B cell (primary cell): Measurements from ENCODE around the gene CTIF. TPM values are rescaled to one million over a fixed set of nuclear protein-coding genes. Genes with fewer than 3 reads are reported as not detected.

Source experiments
- ATAC-seq: fragments of 200-7000 bp; cut with Tn5 transposase; one replicate; pipeline ENCODE4 v1.10.0; 2021; ENCODE audit warnings: low read depth, mild to moderate bottlenecking, moderate number of reproducible peaks, moderate library complexity
- CTCF ChIA-PET: fragments of 350-600 bp; sonication (Branson Sonifier 250); formaldehyde crosslinking; loops from one replicate; lab custom pipeline; 2021; ENCODE audit warnings: antibody characterized with exemption, inconsistent platforms; lab: Charles Lee
- POLR2A ChIA-PET: fragments of 350-600 bp; sonication (Branson Sonifier 250); formaldehyde crosslinking; loops from one replicate; lab custom pipeline; 2021; ENCODE audit warnings: antibody characterized with exemption; lab: Charles Lee
- DNase-seq: peaks from one replicate; pipeline ENCODE4 v3.0.0; 2013
- H2AFZ ChIP-seq: 2 replicates; pipeline ENCODE4 v1.6.1; 2012; ENCODE audit warnings: mild to moderate bottlenecking, low read depth, low read length; ENCODE audit not compliant: insufficient read depth, poor library complexity, severe bottlenecking
- H3K27ac ChIP-seq, 2 donors: 1 replicate in 1 of 2; 2 replicates in 1 of 2; pipeline ENCODE4 v1.5.1; 2012 to 2013; ENCODE audit warnings: low read length in 2 of 2, mild to moderate bottlenecking in 2 of 2, moderate library complexity in 1 of 2
- H3K27me3 ChIP-seq, 4 experiments: fragments of 200-600 bp in 1 of 4; sonication (generic) in 1 of 4; replicated peaks in 1 of 4; 1 replicate in 2 of 4; 2 replicates in 2 of 4; pipeline versions ENCODE4 v1.6.1 to v1.7.0; 2013 to 2016; ENCODE audit warnings: low read length in 3 of 4, mild to moderate bottlenecking in 2 of 4, mixed read lengths in 1 of 4, moderate library complexity in 1 of 4; ENCODE audit not compliant: insufficient read depth in 4 of 4, control insufficient read depth in 3 of 4; ENCODE audit errors: control extremely low read depth in 1 of 4
- H3K36me3 ChIP-seq, 2 experiments: replicated peaks in 1 of 2; 1 replicate in 1 of 2; 2 replicates in 1 of 2; pipeline versions ENCODE4 v1.6.1 to v1.7.1; 2013; ENCODE audit warnings: low read length in 1 of 2; ENCODE audit not compliant: insufficient read depth in 2 of 2, control insufficient read depth in 1 of 2; ENCODE audit errors: control extremely low read depth in 1 of 2, extremely low read depth in 1 of 2
- H3K4me1 ChIP-seq, 2 donors: fragments of 200-600 bp in 1 of 2; sonication (generic) in 1 of 2; 1 replicate in 1 of 2; 2 replicates in 1 of 2; pipeline versions ENCODE4 v1.5.1 to v1.6.1; 2013 to 2017; ENCODE audit warnings: low read length in 2 of 2; ENCODE audit not compliant: control insufficient read depth in 2 of 2, insufficient read depth in 2 of 2
- H3K4me2 ChIP-seq: replicated peaks from 2 replicates; pipeline ENCODE3; 2012; ENCODE audit warnings: mild to moderate bottlenecking, low read depth, low read length; ENCODE audit not compliant: poor library complexity, severe bottlenecking
- H3K4me3 ChIP-seq, 5 experiments: fragments of 200-600 bp in 1 of 5; sonication (generic) in 1 of 5; 1 replicate in 3 of 5; 2 replicates in 2 of 5; pipeline versions ENCODE4 v1.5.1 to v1.7.0; 2011 to 2016; ENCODE audit warnings: low read length in 4 of 5, mild to moderate bottlenecking in 4 of 5, low read depth in 2 of 5, control low read depth in 1 of 5, moderate library complexity in 1 of 5; ENCODE audit not compliant: insufficient read depth in 1 of 5; ENCODE audit errors: control extremely low read depth in 1 of 5, extremely low read depth in 1 of 5
- H3K79me2 ChIP-seq: fragments of 200-600 bp; sonication (generic); one replicate; pipeline ENCODE4 v1.6.0; 2016; ENCODE audit warnings: low read length; ENCODE audit not compliant: control insufficient read depth, insufficient read depth
- H3K9ac ChIP-seq: fragments of 200-600 bp; sonication (generic); 2 replicates; pipeline ENCODE4 v1.6.1; 2017; ENCODE audit warnings: mild to moderate bottlenecking, low read length, moderate library complexity
- H3K9me3 ChIP-seq, 3 donors: one replicate each; pipeline versions ENCODE4 v1.6.1 to v1.7.1; 2013; ENCODE audit warnings: low read length in 2 of 3; ENCODE audit not compliant: control insufficient read depth in 2 of 3, insufficient read depth in 1 of 3; ENCODE audit errors: control extremely low read depth in 1 of 3
- H4K20me1 ChIP-seq: 2 replicates; pipeline ENCODE4 v1.6.0; 2012; ENCODE audit warnings: mild to moderate bottlenecking, low read length; ENCODE audit not compliant: insufficient read depth, control insufficient read depth, poor library complexity, severe bottlenecking
- H3K27ac Mint-ChIP-seq: one replicate; pipeline ENCODE4 v1.8.0; 2021; ENCODE audit warnings: mixed read lengths
- H3K27me3 Mint-ChIP-seq: one replicate; pipeline ENCODE4 v1.8.0; 2021; ENCODE audit warnings: mixed read lengths
- H3K4me1 Mint-ChIP-seq: one replicate; pipeline ENCODE4 v1.8.0; 2021; ENCODE audit warnings: mixed read lengths
- H3K4me3 Mint-ChIP-seq: one replicate; pipeline ENCODE4 v1.8.0; 2021; ENCODE audit warnings: mixed read lengths
- H3K9me3 Mint-ChIP-seq: one replicate; pipeline ENCODE4 v1.8.0; 2022; ENCODE audit warnings: mixed read lengths; ENCODE audit not compliant: insufficient read depth
- EZH2 ChIP-seq: IDR thresholded peaks from 2 replicates; pipeline ENCODE4 v1.6.1; 2012; ENCODE audit warnings: borderline replicate concordance, low read depth, mild to moderate bottlenecking, moderate library complexity, low read length; ENCODE audit not compliant: insufficient read depth, poor library complexity, severe bottlenecking
- WGBS: methylation state at CpG from one replicate; pipeline ENCODE4 v1.1.5; 2013; ENCODE audit warnings: missing lambda C conversion rate; ENCODE audit not compliant: insufficient coverage; 5-methylcytosine and 5-hydroxymethylcytosine counted together
- intact Hi-C: fragments of 100-400 bp; cut with micrococcal nuclease; formaldehyde crosslinking; loops from one replicate; pipeline ENCODE4 v1.10.0; 2022
- polyA plus RNA-seq: library from polyadenylated mRNA; depleted of rRNA; stranded (reverse); fragments of >200 nt; gene quantifications from 2 replicates; pipeline ENCODE4 v1.2.3, GENCODE V29; 2012
- total RNA-seq, 2 donors: library from RNA; stranded (reverse); fragments of 120-200 nt in 1 of 2; gene quantifications; 1 replicate in 1 of 2; 2 replicates in 1 of 2; pipeline versions ENCODE4 v1.2.3 to v1.2.4, GENCODE V29; 2013 to 2022
- TF ChIP-seq, protein P1 (sequence below): fragments of 200-600 bp; IDR thresholded peaks from one replicate; pipeline ENCODE4 v1.8.0; 2022; ENCODE audit warnings: antibody characterized with exemption, mild to moderate bottlenecking

Gene CTIF
- total and polyA plus RNA-seq, 2 donors (not counting 1 experiment from before 2014, with no cell fraction given) = 3.6 to 16.2 TPM

DNA sequence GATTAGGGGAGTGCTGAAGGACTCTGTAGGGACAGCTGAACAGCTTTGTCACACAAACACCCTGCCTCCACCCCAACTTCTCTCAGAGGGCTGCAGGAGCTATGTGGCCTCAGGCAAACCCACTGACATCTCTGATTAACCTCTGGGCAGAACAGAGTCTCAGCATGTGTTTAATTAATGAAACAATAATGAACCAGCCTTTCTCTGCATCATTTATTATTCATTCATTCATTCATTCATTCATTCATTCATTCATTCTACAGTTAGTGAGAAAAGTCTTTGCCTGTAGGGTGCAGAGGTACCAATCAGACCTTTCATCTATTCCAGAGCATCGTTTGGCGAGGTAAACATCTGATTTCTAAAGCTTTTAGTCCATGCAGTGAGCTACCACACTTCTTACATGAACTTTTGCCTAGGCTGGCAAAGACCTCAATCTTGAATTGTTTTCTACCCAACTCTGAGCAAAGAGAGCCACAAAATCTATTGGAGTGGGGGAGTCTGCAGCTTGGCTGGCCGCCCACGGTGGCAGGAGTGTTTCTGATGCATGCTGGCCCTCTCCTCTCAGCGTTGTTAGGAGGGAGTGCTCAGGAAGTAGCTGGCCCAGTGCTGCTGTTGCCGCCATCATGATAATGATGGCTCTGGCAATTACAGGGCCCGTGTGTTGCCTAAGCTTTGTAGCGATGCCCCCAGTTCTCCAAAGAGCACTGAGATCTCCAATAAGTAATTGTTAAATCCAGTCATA, 213.1 kb downstream of the CTIF start:
- H3K9me3 ChIP-seq = no peaks in the 10 kb centered on the region
- Mint-ChIP-seq H3K4me1 (peaks cover 5% of the 10 kb centered on the region), H3K27ac (no peak overlapping the region), H3K4me3 (no peak overlapping the region), H3K27me3 (no peaks in the 10 kb centered on the region), H3K9me3 (no peaks in the 10 kb centered on the region)
- H3K27me3 ChIP-seq = no peaks in the 10 kb centered on the region
- TF ChIP-seq, protein P1, sequence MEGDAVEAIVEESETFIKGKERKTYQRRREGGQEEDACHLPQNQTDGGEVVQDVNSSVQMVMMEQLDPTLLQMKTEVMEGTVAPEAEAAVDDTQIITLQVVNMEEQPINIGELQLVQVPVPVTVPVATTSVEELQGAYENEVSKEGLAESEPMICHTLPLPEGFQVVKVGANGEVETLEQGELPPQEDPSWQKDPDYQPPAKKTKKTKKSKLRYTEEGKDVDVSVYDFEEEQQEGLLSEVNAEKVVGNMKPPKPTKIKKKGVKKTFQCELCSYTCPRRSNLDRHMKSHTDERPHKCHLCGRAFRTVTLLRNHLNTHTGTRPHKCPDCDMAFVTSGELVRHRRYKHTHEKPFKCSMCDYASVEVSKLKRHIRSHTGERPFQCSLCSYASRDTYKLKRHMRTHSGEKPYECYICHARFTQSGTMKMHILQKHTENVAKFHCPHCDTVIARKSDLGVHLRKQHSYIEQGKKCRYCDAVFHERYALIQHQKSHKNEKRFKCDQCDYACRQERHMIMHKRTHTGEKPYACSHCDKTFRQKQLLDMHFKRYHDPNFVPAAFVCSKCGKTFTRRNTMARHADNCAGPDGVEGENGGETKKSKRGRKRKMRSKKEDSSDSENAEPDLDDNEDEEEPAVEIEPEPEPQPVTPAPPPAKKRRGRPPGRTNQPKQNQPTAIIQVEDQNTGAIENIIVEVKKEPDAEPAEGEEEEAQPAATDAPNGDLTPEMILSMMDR = no peak
- no peak for TF ChIP-seq EZH2
- 91% methylated on average over 8 of the region's 8 CpGs for WGBS
- no peak overlapping the region for H3K27ac ChIP-seq
- H3K79me2 ChIP-seq = no peaks in the 10 kb centered on the region
- H4K20me1 ChIP-seq = no peaks in the 10 kb centered on the region
- H3K4me2 ChIP-seq = no peak overlapping the region
- H2AFZ ChIP-seq = no peak overlapping the region
- no peaks in the 10 kb centered on the region for H3K4me1 ChIP-seq
- POLR2A ChIA-PET = no interaction called here
- H3K36me3 ChIP-seq = no peaks in the 10 kb centered on the region
- H3K9ac ChIP-seq = no peak overlapping the region
- H3K4me3 ChIP-seq = no peak overlapping the region
- DNase-seq = no peak
- CTCF ChIA-PET = no interaction called here
- ATAC-seq = no peak
- intact Hi-C loops = no loop called here

DNA sequence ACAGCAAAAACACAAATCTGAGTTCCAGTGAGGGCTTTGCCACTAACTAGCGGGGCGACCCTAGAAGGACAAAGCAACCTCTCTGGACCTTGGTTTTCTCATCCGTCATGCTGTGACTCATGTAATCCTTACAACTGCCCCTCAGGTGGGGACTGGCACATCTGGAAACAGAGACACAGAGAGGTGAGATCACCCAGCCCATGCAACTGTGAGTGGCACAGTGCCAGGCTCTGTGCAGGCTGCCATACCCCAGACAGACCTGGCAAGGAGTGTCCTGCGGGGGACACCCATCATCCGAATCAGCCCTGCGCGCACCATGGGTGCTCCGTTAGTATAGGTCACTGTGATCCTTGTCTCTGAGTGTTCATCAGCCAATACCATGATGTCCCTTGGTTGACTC, 213.6 kb downstream of the CTIF start:
- H3K4me2 ChIP-seq = no peak overlapping the region
- no peaks in the 10 kb centered on the region for H3K27me3 ChIP-seq
- H2AFZ ChIP-seq = no peak overlapping the region
- Mint-ChIP-seq H3K9me3 (no peaks in the 10 kb centered on the region), H3K4me1 (peaks cover 5% of the 10 kb centered on the region), H3K4me3 (no peak overlapping the region), H3K27ac (no peak overlapping the region), H3K27me3 (no peaks in the 10 kb centered on the region)
- H3K4me1 ChIP-seq = no peaks in the 10 kb centered on the region
- DNase-seq (no peak), ATAC-seq (no peak)
- no peak overlapping the region for H3K9ac ChIP-seq
- 95% methylated on average over 8 of the region's 8 CpGs for WGBS
- CTCF ChIA-PET = no interaction called here
- TF ChIP-seq EZH2 = no peak
- TF ChIP-seq, protein P1 = no peak
- no peaks in the 10 kb centered on the region for H3K36me3 ChIP-seq
- no peaks in the 10 kb centered on the region for H3K9me3 ChIP-seq
- POLR2A ChIA-PET = no interaction called here
- H3K27ac ChIP-seq = no peak overlapping the region
- H3K4me3 ChIP-seq = no peak overlapping the region
- intact Hi-C loops = no loop called here
- no peaks in the 10 kb centered on the region for H4K20me1 ChIP-seq
- no peaks in the 10 kb centered on the region for H3K79me2 ChIP-seq
